Inferior parietal cortex (tissue), 1 donor: ENCODE data around the gene TGM6.

Source experiments
- DNase-seq: peaks from one replicate; pipeline ENCODE4 v3.0.0-alpha.2; 2016; ENCODE audit errors: extremely low spot score

The TGM6 gene

GRCh38 chr20:2364044-2364443 is 16.7 kb upstream of the TGM6 start:
- no peak for DNase-seq

DNA sequence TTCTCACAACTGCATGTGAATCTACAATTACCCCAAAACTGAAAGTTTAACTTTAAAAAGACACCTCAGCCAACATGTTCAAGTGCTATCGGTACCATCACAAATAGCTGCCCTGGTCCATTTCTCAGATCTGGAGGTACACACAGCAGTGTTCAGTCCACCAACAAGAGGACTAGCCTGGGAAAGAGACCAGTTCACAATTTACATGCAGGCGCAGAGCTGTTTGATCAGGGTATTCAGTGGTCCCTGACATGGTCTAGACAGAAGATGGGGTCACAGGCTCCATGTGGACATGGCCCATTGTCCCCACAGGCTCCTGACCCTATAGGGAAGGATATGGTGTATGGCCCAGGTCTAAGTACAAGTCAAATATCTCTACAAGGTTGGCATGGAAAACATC is 15.6 kb upstream of the TGM6 start:
- no peak for DNase-seq

GRCh38 chr20:2365666-2366065 is 15.0 kb upstream of the TGM6 start:
- DNase-seq: no peak

- DNase-seq: no peak
Observed at GRCh38 chr20:2368621-2369020, 12.1 kb upstream of the TGM6 start.

DNA sequence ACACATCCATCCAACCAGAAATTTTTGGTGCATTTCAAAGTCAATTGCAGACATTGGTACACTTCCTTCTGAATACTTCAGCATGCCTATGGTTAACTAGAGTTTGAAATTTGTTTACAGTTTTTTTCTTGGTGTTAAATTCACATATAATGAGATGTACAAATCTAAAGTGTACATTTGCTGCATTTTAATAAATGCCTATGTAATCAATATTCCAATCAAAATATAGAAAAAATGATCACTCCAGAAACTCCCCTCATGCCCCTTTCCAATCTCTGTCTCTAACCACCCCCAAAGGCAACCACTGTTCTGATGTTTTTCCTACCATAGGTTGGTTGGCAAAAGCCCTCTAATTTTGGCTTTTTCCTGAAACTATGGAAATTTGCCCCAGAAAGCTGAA is 7.6 kb upstream of the TGM6 start:
- DNase-seq: no peak

DNA sequence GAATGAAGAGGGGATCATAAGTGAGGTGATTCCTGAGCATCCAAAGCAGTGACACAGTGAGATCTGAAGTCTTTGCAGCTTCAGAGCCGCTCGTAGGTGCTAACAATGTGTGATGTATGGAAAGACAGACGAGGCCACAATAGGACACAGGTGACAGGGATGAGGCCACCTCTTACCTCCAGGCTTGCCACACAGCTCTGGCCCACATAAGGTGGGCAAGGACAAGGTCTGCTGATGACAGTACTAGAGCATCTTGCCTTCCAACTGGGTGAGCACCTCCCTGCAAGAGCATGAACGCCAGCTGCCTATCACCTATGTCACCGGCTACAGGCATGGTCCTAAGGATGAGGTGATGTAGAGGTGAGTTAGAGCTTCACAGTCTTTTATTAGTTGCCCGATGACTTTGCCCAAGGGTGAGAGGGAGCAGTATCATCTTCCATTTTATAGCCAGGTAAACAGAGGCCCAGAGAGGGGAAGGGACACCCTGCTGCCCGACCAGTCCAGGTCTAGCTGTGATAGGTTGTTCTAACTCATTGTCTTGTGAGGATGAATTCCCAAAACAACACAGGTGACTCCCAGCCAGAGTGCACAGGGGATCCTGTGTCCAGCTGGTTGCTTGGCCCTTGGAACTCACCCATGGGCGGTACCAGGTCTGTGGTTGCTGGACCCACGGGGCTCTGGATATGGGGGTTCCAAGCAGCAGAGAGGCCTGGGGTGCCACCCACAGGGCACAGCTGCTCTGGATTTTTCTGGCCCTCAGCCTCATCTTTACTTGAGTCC is 6.2 kb upstream of the TGM6 start:
- no peak for DNase-seq

- DNase-seq: no peak
Observed at GRCh38 chr20:2378893-2379292, 1.8 kb upstream of the TGM6 start.

- no peak for DNase-seq
Observed at GRCh38 chr20:2379511-2380229, 1.0 kb upstream of the TGM6 start.

DNA sequence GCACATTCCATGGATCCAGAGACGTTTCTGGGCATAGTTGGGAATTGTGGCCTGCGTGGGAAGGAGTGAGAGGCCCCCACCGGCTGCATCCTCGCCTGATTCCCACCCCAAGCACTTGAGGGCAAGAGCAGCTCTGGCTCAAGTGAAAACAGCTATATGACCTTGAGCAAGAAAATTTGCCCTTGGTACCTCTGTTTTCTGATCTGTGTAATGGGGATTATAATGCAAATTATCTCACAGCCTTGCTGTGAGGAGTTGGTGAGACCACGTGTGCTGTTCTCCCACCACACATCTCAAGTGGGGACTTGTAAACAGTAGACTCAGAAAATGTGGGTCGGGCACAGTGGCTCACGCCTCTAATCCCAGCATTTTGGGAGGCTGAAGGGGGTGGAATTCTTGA is 602 bp downstream of the TGM6 start:
- no peak for DNase-seq

DNA sequence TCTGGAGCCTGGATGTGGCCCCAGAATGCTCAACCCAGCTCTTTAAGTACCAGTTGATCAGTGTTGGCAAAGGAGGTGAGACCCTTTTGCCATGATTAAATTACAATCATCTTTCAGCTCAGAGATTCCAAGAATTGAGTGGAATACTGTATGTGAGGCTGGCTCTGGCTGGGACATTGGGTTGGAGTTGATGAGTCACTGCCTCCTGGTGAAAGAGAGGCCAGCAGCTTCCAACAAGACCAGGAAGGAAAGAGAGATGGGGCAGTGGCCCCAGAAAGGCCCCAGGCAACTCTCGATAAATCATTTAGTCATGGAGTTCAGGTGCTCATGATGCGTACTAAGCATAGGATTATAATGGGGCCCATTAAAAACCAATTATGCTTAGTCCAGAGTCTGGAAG is 2.1 kb downstream of the TGM6 start:
- DNase-seq: no peak

- DNase-seq: no peak
Observed at GRCh38 chr20:2385026-2385425, 4.3 kb downstream of the TGM6 start.

DNA sequence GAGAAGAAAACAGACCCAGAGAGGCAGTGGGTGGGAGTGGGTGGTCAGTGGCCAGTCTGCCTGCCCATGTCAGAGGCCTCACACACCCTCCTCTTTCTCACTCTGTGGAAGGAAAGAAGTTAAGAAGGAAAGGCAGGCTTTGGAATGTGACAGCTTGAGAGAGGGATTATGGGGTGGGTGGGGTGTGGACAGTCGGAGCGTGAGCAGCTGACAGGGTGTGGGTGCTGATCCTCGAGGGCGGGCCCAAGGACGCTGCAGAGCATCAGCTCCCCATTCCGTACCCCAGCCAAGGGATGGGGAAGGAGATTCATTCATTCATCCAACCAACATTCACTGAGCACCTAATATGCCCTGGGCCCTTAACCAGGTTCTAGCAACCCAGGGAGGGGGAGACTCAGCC is 4.8 kb downstream of the TGM6 start:
- DNase-seq: no peak

DNA sequence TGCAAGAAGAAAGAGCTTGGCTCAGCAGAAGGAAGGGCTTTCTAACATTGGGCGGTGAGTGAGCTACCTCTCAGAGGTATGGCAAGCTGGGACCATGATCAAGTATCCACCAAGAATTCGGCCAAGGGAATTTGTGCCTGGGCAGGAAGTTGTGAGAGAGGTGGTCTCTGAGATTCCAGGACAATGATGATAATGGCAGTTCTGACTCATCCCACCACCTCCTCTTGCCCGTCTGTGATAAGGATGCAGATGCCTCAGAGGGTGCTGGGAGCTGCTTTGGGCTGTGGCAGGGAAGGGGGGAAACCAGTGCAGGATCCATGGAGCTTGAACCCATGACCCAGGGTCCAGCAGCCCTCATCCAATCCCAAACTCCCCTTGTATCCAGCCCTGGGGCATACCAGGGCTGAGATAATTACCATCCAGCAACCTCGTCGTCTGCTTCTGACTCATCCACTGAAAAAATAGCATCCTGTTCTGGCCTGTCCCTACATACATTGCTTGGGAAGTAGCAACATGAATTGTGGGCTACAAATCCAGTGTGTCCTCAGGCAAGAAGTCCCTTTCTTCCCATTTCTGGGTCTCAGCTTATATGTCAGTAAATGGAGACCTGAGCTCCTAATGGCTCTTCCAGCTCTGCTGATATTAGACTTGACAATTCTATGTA is 5.9 kb downstream of the TGM6 start:
- no peak for DNase-seq

- no peak for DNase-seq
Observed at GRCh38 chr20:2387180-2387577, 6.5 kb downstream of the TGM6 start.

DNA sequence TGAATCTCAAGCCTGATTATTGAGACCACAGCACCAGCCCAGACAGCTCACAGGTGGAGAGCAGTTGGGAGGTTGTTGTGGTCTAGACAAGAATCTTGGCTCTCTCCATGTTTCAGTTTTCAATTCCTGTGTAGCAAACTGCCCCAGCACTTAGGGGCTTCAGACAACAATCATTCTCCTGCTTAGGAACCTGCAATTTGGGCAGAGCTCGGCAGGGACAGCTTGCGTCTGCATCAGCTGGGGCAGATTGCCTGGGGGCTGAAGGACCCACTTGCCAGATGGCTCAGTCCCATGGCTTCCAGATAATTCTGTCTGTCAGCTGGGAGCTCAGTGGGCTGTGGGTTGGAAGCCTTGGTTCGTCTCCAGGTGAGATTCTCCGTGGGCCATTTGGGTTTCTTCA is 6.9 kb downstream of the TGM6 start:
- DNase-seq: no peak

DNA sequence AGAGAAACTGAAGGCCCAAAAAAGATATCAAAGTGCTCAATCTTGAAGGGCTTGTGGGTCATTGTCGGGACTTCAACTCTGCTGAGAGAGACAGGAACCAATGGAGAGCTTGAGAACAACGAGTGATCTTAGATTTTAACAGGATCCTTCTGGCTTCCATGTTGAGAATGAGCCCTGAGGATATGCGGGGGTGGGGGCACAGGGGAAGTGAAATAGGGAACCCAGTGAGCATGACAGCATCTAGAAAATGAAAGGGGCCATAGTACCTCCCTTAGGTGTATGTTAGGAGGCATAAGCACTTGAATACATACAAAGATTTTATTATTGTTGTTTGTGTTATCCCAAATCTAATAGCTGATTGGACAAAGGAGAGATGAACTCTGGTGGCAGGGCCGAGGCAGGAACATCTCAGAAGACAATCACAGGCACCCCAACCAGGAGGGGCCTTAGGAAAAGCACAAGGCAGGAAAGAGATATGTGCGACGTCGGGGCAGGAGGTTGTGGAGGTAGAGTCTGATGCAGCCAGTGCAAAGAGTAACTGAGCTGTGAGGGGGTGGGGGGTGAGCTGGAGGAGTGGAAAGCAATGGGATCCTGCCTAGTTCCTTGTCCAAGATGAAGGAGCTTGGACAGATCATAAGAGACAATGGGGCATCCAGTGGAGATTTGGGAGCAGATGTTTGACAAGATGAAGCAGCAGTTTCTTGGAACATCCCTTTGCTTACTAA is 10.4 kb downstream of the TGM6 start:
- no peak for DNase-seq

DNA sequence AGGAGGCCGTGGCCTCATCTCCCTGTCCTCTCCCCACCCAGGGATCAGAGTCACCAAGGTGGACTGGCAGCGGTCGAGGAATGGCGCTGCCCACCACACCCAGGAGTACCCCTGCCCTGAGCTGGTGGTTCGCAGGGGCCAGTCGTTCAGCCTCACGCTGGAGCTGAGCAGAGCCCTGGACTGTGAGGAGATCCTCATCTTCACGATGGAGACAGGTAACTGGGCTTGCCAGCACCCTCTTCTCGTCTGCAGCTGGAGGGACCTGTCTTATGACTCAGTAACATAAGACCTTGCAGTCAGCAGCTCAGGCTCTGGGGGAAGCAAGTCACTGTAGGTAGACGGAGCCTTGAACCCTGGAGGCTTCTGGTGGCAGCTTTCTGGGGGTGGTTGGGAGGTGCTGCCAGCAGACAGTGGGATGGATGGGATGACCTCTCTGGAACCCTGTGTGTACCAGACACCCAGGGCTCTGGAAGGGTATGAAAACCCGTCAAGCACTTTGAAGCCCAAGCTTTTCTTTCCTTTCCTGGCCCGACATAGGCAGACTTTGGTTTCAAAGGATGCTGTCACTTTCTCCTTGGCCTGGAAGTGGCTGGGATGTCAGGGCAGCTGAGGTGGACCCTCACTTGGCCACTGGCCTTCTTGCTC is 13.8 kb downstream of the TGM6 start:
- DNase-seq: no peak

DNA sequence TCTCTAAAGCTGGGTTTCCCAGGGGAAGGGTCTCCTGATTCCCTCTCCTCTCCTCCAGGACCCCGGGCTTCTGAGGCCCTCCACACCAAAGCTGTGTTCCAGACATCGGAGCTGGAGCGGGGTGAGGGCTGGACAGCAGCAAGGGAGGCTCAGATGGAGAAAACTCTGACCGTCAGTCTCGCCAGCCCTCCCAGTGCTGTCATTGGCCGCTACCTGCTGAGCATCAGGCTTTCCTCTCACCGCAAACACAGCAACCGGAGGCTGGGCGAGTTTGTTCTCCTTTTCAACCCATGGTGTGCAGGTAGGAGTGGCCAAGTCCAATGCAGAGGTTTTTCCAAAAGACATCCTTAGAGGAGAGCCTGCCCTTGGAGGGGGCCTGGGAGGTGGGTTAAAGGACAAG is 14.4 kb downstream of the TGM6 start:
- DNase-seq: no peak

DNA sequence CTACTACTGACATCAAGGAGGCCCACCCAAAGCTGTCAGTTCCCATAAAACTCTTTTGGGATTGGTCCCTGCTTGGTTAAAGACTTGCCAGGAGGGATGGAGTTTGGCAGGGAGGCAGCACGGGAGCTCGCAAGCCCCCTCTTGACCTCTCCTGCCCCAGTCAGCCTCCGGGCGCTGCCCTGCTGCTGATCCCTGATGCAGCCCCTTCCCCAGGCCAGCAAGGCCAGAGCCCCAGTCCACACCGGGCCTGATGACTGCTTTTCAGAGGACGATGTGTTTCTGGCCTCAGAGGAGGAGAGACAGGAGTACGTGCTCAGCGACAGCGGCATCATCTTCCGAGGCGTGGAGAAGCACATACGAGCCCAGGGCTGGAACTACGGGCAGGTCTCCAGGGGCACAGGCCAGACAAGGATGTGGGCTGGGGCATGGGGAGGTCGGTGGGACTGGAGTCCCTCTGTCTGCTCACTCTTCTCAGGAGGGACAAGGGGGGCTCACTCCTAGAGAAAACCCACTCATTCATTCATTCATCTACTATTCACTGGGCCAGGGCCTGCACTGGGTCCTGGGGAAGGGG is 15.6 kb downstream of the TGM6 start:
- no peak for DNase-seq

DNA sequence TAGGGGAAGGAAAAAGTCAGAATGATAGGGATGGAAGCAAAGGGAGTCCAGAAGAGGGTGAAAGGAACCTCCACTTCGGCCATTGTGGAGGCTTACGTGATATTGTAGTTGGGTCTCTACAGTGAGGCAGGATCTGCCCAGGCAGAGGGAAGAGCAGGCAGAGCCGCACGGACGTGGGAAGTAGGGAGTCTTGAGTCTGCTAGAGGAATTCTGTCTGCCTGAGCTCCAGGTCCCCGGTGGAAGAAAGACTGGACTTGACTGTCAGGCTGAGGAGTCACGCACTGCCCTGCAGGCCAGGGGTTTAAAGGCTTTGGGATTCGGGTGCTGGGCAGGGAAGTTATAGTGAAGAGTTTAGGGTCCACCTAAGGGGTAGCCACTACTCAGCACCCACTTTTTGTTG is 16.4 kb downstream of the TGM6 start:
- DNase-seq: no peak

DNA sequence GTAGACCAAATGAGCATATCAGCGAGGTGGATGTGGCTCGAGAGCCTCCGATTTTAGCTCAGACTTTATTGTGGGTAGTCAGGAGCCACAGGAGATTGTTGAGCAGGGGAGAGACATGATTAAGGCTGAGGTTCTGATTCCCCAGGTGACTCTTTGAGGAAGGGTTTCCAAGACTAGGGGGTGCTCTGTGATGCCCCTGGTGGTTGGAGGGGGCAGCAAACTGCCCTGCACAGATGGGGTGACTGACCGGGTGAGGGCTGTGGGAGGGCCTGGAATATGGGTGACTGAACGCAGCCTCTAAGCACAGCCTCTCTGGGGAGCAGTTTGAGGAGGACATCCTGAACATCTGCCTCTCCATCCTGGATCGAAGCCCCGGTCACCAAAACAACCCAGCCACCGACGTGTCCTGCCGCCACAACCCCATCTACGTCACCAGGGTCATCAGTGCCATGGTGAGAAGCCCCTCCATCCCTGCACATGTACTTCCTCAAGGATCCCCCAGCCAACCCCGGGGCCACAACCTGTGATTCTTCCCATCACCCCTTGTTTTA is 17.0 kb downstream of the TGM6 start:
- no peak for DNase-seq
